OCI-LY3 (cell line): ENCODE results near the gene TRABD2B.

Source experiments
- CTCF ChIP-seq: fragments of 200-600, 300-600 bp; sonication (generic); IDR thresholded peaks from 2 replicates; pipeline ENCODE4 v1.5.1; 2014; ENCODE audit warnings: antibody characterized with exemption, low read length, low read depth
- EZH2phosphoT487 ChIP-seq: fragments of 200-600 bp; shearing (Covaris generic); IDR thresholded peaks from 2 replicates; pipeline ENCODE4 v1.6.1; 2018; ENCODE audit warnings: antibody characterized with exemption, mixed run types, low read depth

GRCh38 chr1:47919113-47919833 is 77.9 kb downstream of the TRABD2B start:
- TF ChIP-seq CTCF (no peak), EZH2phosphoT487 (no peak)
